SU-DHL-6 (cell line): ENCODE measurements around the gene HIVEP2.

ENCODE experiments used
- H2AFZ ChIP-seq: fragments of 200-600 bp; sonication (generic); 2 replicates; pipeline ENCODE4 v1.6.1; 2014; ENCODE audit warnings: low read depth, mild to moderate bottlenecking, moderate library complexity, mixed read lengths, antibody characterized with exemption, low read length; ENCODE audit not compliant: severe bottlenecking
- H3F3A ChIP-seq: fragments of 200-600 bp; shearing (Covaris generic); 2 replicates; pipeline ENCODE4 v1.6.0; 2016; ENCODE audit warnings: antibody characterized with exemption, mild to moderate bottlenecking; ENCODE audit not compliant: insufficient read depth
- H3K27ac ChIP-seq: fragments of 200-600 bp; sonication (generic); 2 replicates; pipeline ENCODE4 v1.5.1; 2016; ENCODE audit warnings: low read depth, mild to moderate bottlenecking, low read length, moderate library complexity, mixed read lengths
- H3K27me3 ChIP-seq: fragments of 200-600 bp; sonication (generic), shearing (Covaris generic); 2 replicates; pipeline ENCODE4 v1.6.0; 2014; ENCODE audit warnings: mild to moderate bottlenecking, low read length
- H3K36me3 ChIP-seq: fragments of 200-600 bp; sonication (generic); 2 replicates; pipeline ENCODE4 v1.6.1; 2014; ENCODE audit warnings: mild to moderate bottlenecking, low read length, mixed read lengths
- H3K4me2 ChIP-seq: fragments of 300-600, 200-600 bp; shearing (Covaris generic), sonication (generic); 2 replicates; pipeline ENCODE4 v1.6.0; 2014; ENCODE audit warnings: low read length, low read depth, mild to moderate bottlenecking; ENCODE audit not compliant: poor library complexity, severe bottlenecking
- H3K4me3 ChIP-seq: fragments of 200-600 bp; sonication (generic); 2 replicates; pipeline ENCODE4 v1.5.1; 2014; ENCODE audit warnings: antibody characterized with exemption, low read length, mild to moderate bottlenecking, mixed read lengths; ENCODE audit not compliant: insufficient read depth, poor library complexity, severe bottlenecking
- H3K79me2 ChIP-seq: fragments of 200-600 bp; sonication (generic); 2 replicates; pipeline ENCODE4 v1.6.1; 2014; ENCODE audit warnings: mild to moderate bottlenecking, low read length, moderate library complexity; ENCODE audit not compliant: insufficient read depth
- H3K9ac ChIP-seq: fragments of 200-600 bp; sonication (generic); 2 replicates; pipeline ENCODE4 v1.7.0; 2014; ENCODE audit warnings: mild to moderate bottlenecking, low read length
- H3K9me2 ChIP-seq: fragments of 200-600 bp; sonication (generic); replicated peaks from 2 replicates; pipeline ENCODE4 v1.6.1; 2014; ENCODE audit warnings: low read length; ENCODE audit not compliant: insufficient read depth
- H3K9me3 ChIP-seq: fragments of 200-600 bp; sonication (generic); 2 replicates; pipeline ENCODE4 v1.6.1; 2014; ENCODE audit warnings: low read length, mixed read lengths; ENCODE audit not compliant: insufficient read depth
- H4K20me1 ChIP-seq: fragments of 200-600 bp; sonication (generic); 2 replicates; pipeline ENCODE4 v1.6.1; 2014; ENCODE audit warnings: low read depth, mild to moderate bottlenecking, antibody characterized with exemption, low read length, moderate library complexity, mixed read lengths
- EZH2phosphoT487 ChIP-seq: fragments of 200-600 bp; sonication (generic), shearing (Covaris generic); conservative IDR thresholded peaks from 2 replicates; pipeline ENCODE4 v1.6.1; 2018; ENCODE audit warnings: mild to moderate bottlenecking, antibody characterized with exemption, low read length, moderate library complexity, mixed read lengths
- TF ChIP-seq, protein P1 (sequence below): fragments of 200-600 bp; sonication (generic); IDR thresholded peaks from one replicate; pipeline ENCODE4 v1.5.1; 2017; ENCODE audit warnings: antibody characterized with exemption, mild to moderate bottlenecking, low read length, moderate library complexity; ENCODE audit not compliant: insufficient read depth, poor library complexity, severe bottlenecking

Gene HIVEP2

DNA sequence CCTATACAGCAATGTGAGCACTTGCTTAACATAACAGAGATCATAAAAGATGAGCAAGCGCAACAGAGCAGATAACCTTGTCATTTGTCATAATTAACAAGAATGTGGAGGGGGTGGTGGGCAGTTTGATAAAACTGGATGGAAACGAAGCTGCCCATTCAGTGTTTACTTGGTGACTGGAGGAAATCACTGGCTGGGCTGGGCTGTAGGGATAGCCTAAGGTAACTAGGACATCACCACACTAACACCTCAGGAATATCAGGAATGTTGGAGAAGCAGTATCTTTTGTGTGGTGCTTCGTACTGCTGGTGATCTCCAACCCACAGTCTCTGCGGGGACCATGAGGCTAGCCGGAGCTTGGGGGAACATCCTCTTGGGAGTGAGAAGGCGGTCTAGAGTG is 218.4 kb downstream of the HIVEP2 start:
- Histone ChIP-seq H3K4me3 (no peak overlapping the region), H3K79me2 (no peaks in the 10 kb centered on the region), H4K20me1 (no peaks in the 10 kb centered on the region), H3K27me3 (no peaks in the 10 kb centered on the region), H3K36me3 (no peaks in the 10 kb centered on the region), H2AFZ (no peak overlapping the region), H3K27ac (no peak overlapping the region), H3K4me2 (no peak overlapping the region), H3K9ac (no peak overlapping the region), H3K9me3 (no peaks in the 10 kb centered on the region), H3F3A (no peaks in the 10 kb centered on the region), H3K9me2 (no peaks in the 10 kb centered on the region)
- TF ChIP-seq, protein P1, sequence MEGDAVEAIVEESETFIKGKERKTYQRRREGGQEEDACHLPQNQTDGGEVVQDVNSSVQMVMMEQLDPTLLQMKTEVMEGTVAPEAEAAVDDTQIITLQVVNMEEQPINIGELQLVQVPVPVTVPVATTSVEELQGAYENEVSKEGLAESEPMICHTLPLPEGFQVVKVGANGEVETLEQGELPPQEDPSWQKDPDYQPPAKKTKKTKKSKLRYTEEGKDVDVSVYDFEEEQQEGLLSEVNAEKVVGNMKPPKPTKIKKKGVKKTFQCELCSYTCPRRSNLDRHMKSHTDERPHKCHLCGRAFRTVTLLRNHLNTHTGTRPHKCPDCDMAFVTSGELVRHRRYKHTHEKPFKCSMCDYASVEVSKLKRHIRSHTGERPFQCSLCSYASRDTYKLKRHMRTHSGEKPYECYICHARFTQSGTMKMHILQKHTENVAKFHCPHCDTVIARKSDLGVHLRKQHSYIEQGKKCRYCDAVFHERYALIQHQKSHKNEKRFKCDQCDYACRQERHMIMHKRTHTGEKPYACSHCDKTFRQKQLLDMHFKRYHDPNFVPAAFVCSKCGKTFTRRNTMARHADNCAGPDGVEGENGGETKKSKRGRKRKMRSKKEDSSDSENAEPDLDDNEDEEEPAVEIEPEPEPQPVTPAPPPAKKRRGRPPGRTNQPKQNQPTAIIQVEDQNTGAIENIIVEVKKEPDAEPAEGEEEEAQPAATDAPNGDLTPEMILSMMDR = no peak
- TF ChIP-seq EZH2phosphoT487 = no peak

DNA sequence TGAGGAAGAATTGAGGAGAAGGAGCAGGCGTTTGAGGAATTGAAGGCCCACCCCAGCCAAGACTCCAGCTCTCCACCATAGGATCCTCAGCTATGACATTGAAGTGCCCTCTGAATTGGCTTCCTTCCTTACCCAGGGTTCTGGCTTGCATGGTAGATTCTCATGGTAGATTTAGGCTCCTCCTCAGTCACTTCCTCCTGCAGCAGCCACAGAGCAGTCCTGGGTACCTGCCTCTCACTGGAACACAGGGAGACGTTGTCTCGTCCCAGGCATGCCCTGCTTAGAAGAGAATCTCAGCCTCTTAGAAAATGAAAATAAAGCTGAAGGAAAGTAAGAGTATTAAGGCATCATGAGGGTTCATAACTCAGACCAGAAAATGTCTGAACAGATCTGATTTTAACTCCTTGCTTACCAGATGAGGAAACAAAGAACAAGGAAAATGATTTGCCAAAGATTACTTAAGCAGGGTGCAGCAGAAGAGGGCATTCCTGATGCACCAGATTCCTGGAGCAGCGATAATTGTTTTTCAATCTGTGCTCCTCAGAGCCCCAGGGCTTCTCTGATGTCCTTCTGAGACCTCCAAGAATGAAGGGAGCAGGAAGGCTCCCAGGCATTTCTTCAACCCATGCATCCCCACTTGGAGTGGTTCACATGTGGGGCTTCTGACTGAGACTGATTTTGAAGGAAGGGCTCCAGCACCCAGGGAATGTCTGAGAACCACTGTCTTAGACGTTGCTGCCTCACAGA is 219.8 kb downstream of the HIVEP2 start:
- Histone ChIP-seq H3K36me3 (no peaks in the 10 kb centered on the region), H4K20me1 (no peaks in the 10 kb centered on the region), H3K27me3 (no peaks in the 10 kb centered on the region), H3K79me2 (no peaks in the 10 kb centered on the region), H3K27ac (no peak overlapping the region), H3K9me3 (no peaks in the 10 kb centered on the region), H3F3A (no peaks in the 10 kb centered on the region), H3K9me2 (no peaks in the 10 kb centered on the region), H3K9ac (no peak overlapping the region), H3K4me3 (no peak overlapping the region), H3K4me2 (no peak overlapping the region), H2AFZ (no peak overlapping the region)
- TF ChIP-seq EZH2phosphoT487 = no peak
- TF ChIP-seq, protein P1 = no peak

DNA sequence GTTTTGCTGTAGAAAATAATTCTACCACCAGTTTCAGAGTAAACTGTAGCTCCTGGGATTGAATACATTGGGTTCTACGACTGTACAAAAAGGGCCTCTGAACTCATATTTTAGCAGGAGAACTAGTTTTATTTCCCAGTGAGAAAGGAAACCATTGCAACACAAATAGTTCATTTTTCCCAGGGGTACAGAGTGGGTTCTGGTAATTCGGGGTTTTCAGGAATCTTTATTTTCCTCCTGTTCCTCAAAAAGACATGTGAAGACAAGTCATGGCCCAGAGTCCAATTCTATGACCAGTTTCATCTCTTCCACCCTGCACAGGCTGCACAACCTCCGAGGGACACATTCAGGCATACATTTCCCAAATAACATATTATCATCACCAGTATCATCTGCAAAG is 222.1 kb downstream of the HIVEP2 start:
- no peaks in the 10 kb centered on the region for H3K9me3 ChIP-seq
- TF ChIP-seq EZH2phosphoT487 = no peak
- TF ChIP-seq, protein P1 = no peak
- H3K9ac ChIP-seq = no peak overlapping the region
- no peak overlapping the region for H3K27ac ChIP-seq
- no peak overlapping the region for H2AFZ ChIP-seq
- H3K36me3 ChIP-seq = no peaks in the 10 kb centered on the region
- H3K4me2 ChIP-seq = no peak overlapping the region
- H3F3A ChIP-seq = no peaks in the 10 kb centered on the region
- no peak overlapping the region for H3K4me3 ChIP-seq
- no peaks in the 10 kb centered on the region for H4K20me1 ChIP-seq
- H3K79me2 ChIP-seq = no peaks in the 10 kb centered on the region
- H3K27me3 ChIP-seq = no peaks in the 10 kb centered on the region
- no peaks in the 10 kb centered on the region for H3K9me2 ChIP-seq
